ENCODE measurements around the gene KLF13. TPM values are rescaled to one million over a fixed set of nuclear protein-coding genes. Genes with fewer than 3 reads are reported as not detected.

Gene KLF13
- total RNA-seq: 27.0 and 33.5 TPM in 2 replicates

DNA sequence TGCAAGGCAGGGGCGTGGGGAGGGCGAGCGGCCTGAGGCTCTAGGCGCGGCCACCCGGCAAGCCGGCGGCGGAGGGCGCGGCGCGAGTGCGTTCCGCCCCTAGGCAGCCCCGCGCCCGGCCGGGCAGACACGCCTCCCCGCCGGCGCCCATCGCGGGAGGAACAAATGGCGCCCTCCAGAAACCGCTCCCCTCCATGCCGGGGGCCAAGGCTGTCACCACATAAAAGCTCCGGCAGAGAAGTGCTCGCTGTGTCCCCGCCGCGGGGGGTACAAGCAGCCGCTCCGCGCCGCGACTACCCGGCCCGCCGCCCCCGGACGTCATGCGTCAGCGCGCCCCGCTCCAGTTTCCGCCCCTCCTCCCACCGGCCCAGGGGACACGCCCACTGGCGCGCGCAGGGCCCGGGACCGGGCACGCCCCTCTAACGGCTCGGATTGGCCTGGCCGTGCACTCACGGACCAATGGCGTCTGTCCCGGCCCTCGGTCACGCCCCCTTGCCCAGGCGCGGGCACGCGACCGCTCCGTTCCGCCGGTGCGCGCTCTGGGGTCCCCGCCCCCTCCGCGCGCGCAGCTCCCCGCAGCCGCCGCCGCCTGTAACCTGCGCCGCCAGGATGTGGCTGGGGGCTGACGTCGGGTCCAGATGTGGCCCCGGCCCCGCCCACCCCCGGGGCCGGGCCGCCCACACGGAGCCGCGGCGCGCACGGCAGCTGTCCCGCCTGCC, at the start of gene KLF13:
KLF13 (plus strand) TSS at position 680 of the 719 bp plus-strand sequence. CDS start 378 bp downstream, outside the sequence.

Other genes with a start within 250 kb of the KLF13 start
- gene TRPM1, start 225.1 kb upstream of the KLF13 start, total RNA-seq: under 0.01 and 0.60 TPM in 2 replicates